HepG2 (cell line): Measurements from ENCODE around the gene ANO6. TPM values are rescaled to one million over a fixed set of nuclear protein-coding genes. Genes with fewer than 3 reads are reported as not detected.
A peak's percentile ranks its signal among the peaks of the same experiment; 100 is the strongest.

Experiments
- ATAC-seq: fragments of 200-7000 bp; cut with Tn5 transposase; 3 replicates; pipeline ENCODE4 v1.9.1; 2020; ENCODE audit warnings: mild to moderate bottlenecking, moderate library complexity
- BruUV-seq: library from RNA; stranded (reverse); fragments of 400-500 nt; replicated peaks from 2 replicates; lab custom pipeline; 2021; lab: Mats Ljungman, UMichigan
- CTCF ChIA-PET: fragments of 300-600 bp; formaldehyde crosslinking; extraction: SDS; loops from one replicate; lab custom pipeline; 2021; ENCODE audit warnings: low total read pairs, inconsistent platforms, low intra/inter-chr PET ratio; lab: Yijun Ruan, JAX
- POLR2A ChIA-PET: fragments of 350-600 bp; sonication (Branson Sonifier 250); formaldehyde crosslinking; loops from one replicate; lab custom pipeline; 2020; ENCODE audit warnings: antibody characterized with exemption, inconsistent platforms; lab: Yijun Ruan, JAX
- DNase-seq: peaks from one replicate; pipeline ENCODE4 v3.0.0-alpha.2; 2015; ENCODE audit warnings: low spot score
- FAIRE-seq: peaks from 3 replicates; lab custom pipeline; 2011; peaks lifted over from hg19 to GRCh38; lab: Jason Lieb, UNC
- H2AFZ ChIP-seq: one replicate; pipeline ENCODE4 v1.6.1; 2011; ENCODE audit warnings: low read length, inconsistent platforms
- H3K27ac ChIP-seq: fragments of 300-600 bp; 3 replicates; pipeline ENCODE4 v1.8.0; 2011; ENCODE audit warnings: mixed run types, mild to moderate bottlenecking, mixed read lengths, low read length, inconsistent platforms; ENCODE audit not compliant: insufficient read depth; ENCODE audit errors: extremely low read length
- H3K27me3 ChIP-seq, 2 experiments: fragments of 200-600 bp in 1 of 2; 2 replicates in 1 of 2; 3 replicates in 1 of 2; pipeline versions ENCODE4 v1.6.0 to v1.8.0; 2011; ENCODE audit warnings: low read length in 2 of 2, mild to moderate bottlenecking in 2 of 2, moderate library complexity in 2 of 2, inconsistent platforms in 1 of 2; ENCODE audit not compliant: insufficient read depth in 2 of 2, control insufficient read depth in 1 of 2
- H3K36me3 ChIP-seq, 2 experiments: fragments of 200-600 bp in 1 of 2; replicated peaks in 1 of 2; 2 replicates in 1 of 2; 3 replicates in 1 of 2; pipeline versions ENCODE4 v1.5.1 to v1.8.0; 2011; ENCODE audit warnings: low read length in 2 of 2, inconsistent platforms in 1 of 2; ENCODE audit not compliant: insufficient read depth in 2 of 2, control insufficient read depth in 1 of 2
- H3K4me1 ChIP-seq: 2 replicates; pipeline ENCODE4 v1.5.1; 2012; ENCODE audit warnings: low read length, inconsistent platforms; ENCODE audit not compliant: insufficient read depth
- H3K4me2 ChIP-seq: 2 replicates; pipeline ENCODE4 v1.6.0; 2011; ENCODE audit warnings: low read depth, low read length, inconsistent platforms
- H3K4me3 ChIP-seq, 3 experiments: fragments of 200-600 bp in 1 of 3; sonication (generic), shearing (Covaris generic) in 1 of 3; replicated peaks in 1 of 3; 2 replicates each; pipeline ENCODE4 v1.5.1; 2011 to 2016; ENCODE audit warnings: low read length in 3 of 3, inconsistent platforms in 2 of 3, low read depth in 2 of 3, mild to moderate bottlenecking in 2 of 3, control low read depth in 1 of 3, mixed read lengths in 1 of 3; ENCODE audit not compliant: insufficient read depth in 1 of 3
- H3K79me2 ChIP-seq: one replicate; pipeline ENCODE4 v1.6.1; 2011; ENCODE audit warnings: low read length, inconsistent platforms; ENCODE audit not compliant: insufficient read depth
- H3K9ac ChIP-seq: 2 replicates; pipeline ENCODE4 v1.6.0; 2011; ENCODE audit warnings: mild to moderate bottlenecking, low read depth, low read length, inconsistent platforms; ENCODE audit not compliant: insufficient read depth
- H3K9me3 ChIP-seq: 2 replicates; pipeline ENCODE4 v1.5.1; 2012; ENCODE audit warnings: mild to moderate bottlenecking, low read length
- H4K20me1 ChIP-seq: 2 replicates; pipeline ENCODE4 v1.6.0; 2011; ENCODE audit warnings: inconsistent platforms, mild to moderate bottlenecking, low read length, moderate library complexity; ENCODE audit not compliant: insufficient read depth
- ATF4 ChIP-seq, 2 experiments: fragments of 450-650 bp in 1 of 2; sonication (generic) in 1 of 2; formaldehyde crosslinking; IDR thresholded peaks; 2 replicates each; pipeline versions ENCODE4 v1.5.0 to v1.8.0; 2020 to 2022; ENCODE audit warnings: mild to moderate bottlenecking in 1 of 2, missing genetic modification reagents in 1 of 2
- ATM ChIP-seq: fragments of 450-650 bp; IDR thresholded peaks from 2 replicates; pipeline ENCODE4 v1.7.1; 2017; ENCODE audit warnings: mild to moderate bottlenecking, borderline replicate concordance
- MAFF ChIP-seq: IDR thresholded peaks from 2 replicates; pipeline ENCODE4 v1.6.1; 2011; ENCODE audit warnings: low read depth, low read length, improper control_type of control experiment
- MAFK ChIP-seq, 2 experiments: IDR thresholded peaks in 1 of 2; conservative IDR thresholded peaks in 1 of 2; 2 replicates each; pipeline ENCODE4 v1.6.1; 2011; ENCODE audit warnings: improper control_type of control experiment in 2 of 2, low read length in 2 of 2
- MTA1 ChIP-seq: sonication (generic); formaldehyde crosslinking; IDR thresholded peaks from 2 replicates; pipeline ENCODE4 v1.4.0; 2020; ENCODE audit warnings: missing genetic modification reagents, mild to moderate bottlenecking, borderline replicate concordance
- NFIC ChIP-seq: IDR thresholded peaks from 2 replicates; pipeline ENCODE4 v1.6.1; 2012; ENCODE audit warnings: mild to moderate bottlenecking, low read length, inconsistent platforms
- ZNF687 ChIP-seq: sonication (generic); formaldehyde crosslinking; IDR thresholded peaks from 2 replicates; pipeline ENCODE4 v1.5.1; 2020; ENCODE audit warnings: mild to moderate bottlenecking, missing genetic modification reagents, moderate library complexity
- WGBS: methylation state at CpG from one replicate; pipeline ENCODE4 v1.1.6; 2017; ENCODE audit warnings: low lambda C conversion rate; 5-methylcytosine and 5-hydroxymethylcytosine counted together
- in situ Hi-C: cut with HindIII; loops from 2 replicates; pipeline ENCODE4 v1.10.0; 2017; ENCODE audit warnings: low pct_unique_long_range_greater_than_20kb; ENCODE audit not compliant: extremely low pct_ligation_motif_present
- intact Hi-C: fragments of 100-400 bp; cut with micrococcal nuclease; formaldehyde crosslinking; loops from one replicate; pipeline ENCODE4 v1.10.0; 2022; ENCODE audit not compliant: unreplicated experiment
- polyA plus RNA-seq, 8 experiments: library from polyadenylated mRNA; depleted of rRNA in 3 of 8; stranded (reverse) in 7 of 8; unstranded in 1 of 8; fragments of >200 nt; fragmentation: Illumina TruSeq in 4 of 8; extraction: Trizol in 4 of 8; gene quantifications; 2 replicates each; pipeline versions ENCODE4 v1.2.1 to v1.2.3, GENCODE V29; 2011 to 2016; ENCODE audit warnings: low read depth in 4 of 8, missing spikeins in 1 of 8, mixed read lengths in 1 of 8; ENCODE audit not compliant: insufficient read depth in 1 of 8
- total RNA-seq, 5 experiments: library from RNA; depleted of rRNA; stranded (reverse); fragments of >200 nt; fragmentation: Illumina TruSeq; extraction: Trizol; gene quantifications; 2 replicates each; pipeline ENCODE4 v1.2.3, GENCODE V29; 2016; ENCODE audit warnings: low read depth in 1 of 5

ANO6 gene
- total and polyA plus RNA-seq, 2 of the 13 experiments (the other 11 are each of a cell fraction or from before 2014, with no cell fraction given), result 37.8 to 57.1 TPM

GRCh38 chr12:45220969-45221368 lies 5.1 kb downstream of the ANO6 start (continued):
- TF ChIP-seq MTA1, result no peak
- TF ChIP-seq ATM, result no peak
- no peak for TF ChIP-seq ATF4 (CRISPR knock-in tag; IDR thresholded peaks at IDR 0.05)
- TF ChIP-seq, all 625 proteins: peak for 0

GRCh38 chr12:45223868-45224267 lies 8.0 kb downstream of the ANO6 start:
- DNase-seq, result no peak
- Histone ChIP-seq H3K4me2 (no peak overlapping the region), H3K27ac (no peak overlapping the region), H3K79me2 (peaks cover 78% of the 10 kb centered on the region), H2AFZ (no peak overlapping the region), H3K36me3 (peaks cover 0 to 5% of the 10 kb centered on the region in 2 experiments; a peak in 1 of 5 replicates), H3K9me3 (no peaks in the 10 kb centered on the region), H4K20me1 (0 out of 2 replicates have a peak, but pooled peaks cover 7% of the 10 kb centered on the region), H3K9ac (no peak overlapping the region), H3K4me1 (peaks cover 23% of the 10 kb centered on the region), H3K27me3 (no peaks in the 10 kb centered on the region), H3K4me3 (no peak overlapping the region)
- no peak for TF ChIP-seq NFIC
- TF ChIP-seq ZNF687 (CRISPR knock-in tag), result no peak
- TF ChIP-seq MAFF, result peak; percentile 68
- peak; percentile 66 to 77 for TF ChIP-seq MAFK (conservative IDR thresholded peaks at IDR 0.05 in 1 of 2, IDR thresholded peaks at IDR 0.05 in 1 of 2; ENCODE audit: low read length in 2 of 2)
- ChIA-PET POLR2A (no interaction called here), CTCF (no interaction called here)
- BruUV-seq, result no TSS peak
- intact Hi-C loops (no loop called here), in situ Hi-C loops (no loop called here)
- ATAC-seq, result no peak
- WGBS, result 100% methylated on average over 2 of the region's 2 CpGs
- no peak for FAIRE-seq
